K562 (cell line): ENCODE results near the gene MED15. TPM values are rescaled to one million over a fixed set of nuclear protein-coding genes. Genes with fewer than 3 reads are reported as not detected.

Experiments used
- CHAMP1 ChIP-seq: fragments of 450-650 bp; IDR thresholded peaks from 2 replicates; pipeline ENCODE4 v1.6.1; 2016; ENCODE audit warnings: mild to moderate bottlenecking
- MAZ ChIP-seq, 2 experiments: fragments of 450-650 bp in 1 of 2; sonication (generic) in 1 of 2; formaldehyde crosslinking; IDR thresholded peaks in 1 of 2; conservative IDR thresholded peaks in 1 of 2; 2 replicates each; pipeline versions ENCODE4 v1.4.0 to v1.5.0; 2020; ENCODE audit warnings: mild to moderate bottlenecking in 1 of 2, missing genetic modification reagents in 1 of 2
- REST ChIP-seq, 2 experiments: fragments of 450-650 bp; formaldehyde crosslinking in 1 of 2; IDR thresholded peaks; 2 replicates each; pipeline versions ENCODE4 v1.4.0 to v1.6.1; 2014 to 2020; ENCODE audit warnings: mild to moderate bottlenecking in 2 of 2, borderline replicate concordance in 1 of 2, low read depth in 1 of 2
- SMARCB1 ChIP-seq: IDR thresholded peaks from 2 replicates; pipeline ENCODE4 v1.6.1; 2011; ENCODE audit warnings: improper control_type of control experiment, low read depth; ENCODE audit not compliant: insufficient read length
- ZFP30 ChIP-seq: fragments of 250-450 bp; sonication (Bioruptor Pico); IDR thresholded peaks from 2 replicates; pipeline ENCODE4 v1.8.0; 2022; ENCODE audit warnings: moderate library complexity, mild to moderate bottlenecking, inconsistent platforms, borderline replicate concordance
- ZNF165 ChIP-seq: fragments of 250-450 bp; sonication (Bioruptor Pico); IDR thresholded peaks from 2 replicates; pipeline ENCODE4 v1.4.0; 2020; ENCODE audit warnings: borderline replicate concordance
- polyA plus RNA-seq, 8 experiments: library from polyadenylated mRNA; depleted of rRNA in 4 of 8; stranded (reverse) in 5 of 8; unstranded in 3 of 8; fragments of >200 nt; fragmentation: Nextera tagmentation in 2 of 8; fragmentation: Illumina TruSeq in 1 of 8; extraction: Ambion mirVana in 2 of 8; extraction: Trizol in 1 of 8; gene quantifications; 2 replicates each; pipeline versions ENCODE4 v1.2.1 to v1.2.3, GENCODE V29; 2011 to 2014; ENCODE audit warnings: inconsistent platforms in 1 of 8, missing spikeins in 1 of 8
- total RNA-seq, 7 experiments: library from RNA; depleted of rRNA in 6 of 7; stranded (reverse); fragments of >200 nt in 6 of 7; fragmentation: Illumina TruSeq in 2 of 7; extraction: Trizol in 2 of 7; gene quantifications; 2 replicates each; pipeline versions ENCODE4 v1.2.1 to v1.2.3, GENCODE V29; 2011 to 2021; ENCODE audit warnings: low replicate concordance in 1 of 7
- TF ChIP-seq, protein P1 (sequence below), 2 experiments: fragments of 200-800 bp in 1 of 2; sonication (Bioruptor generic) in 1 of 2; sonication (generic) in 1 of 2; formaldehyde crosslinking in 1 of 2; IDR thresholded peaks in 1 of 2; conservative IDR thresholded peaks in 1 of 2; 2 replicates each; pipeline versions ENCODE4 v1.5.0 to v1.6.1; 2016 to 2020; ENCODE audit warnings: missing compliant biosample characterization in 1 of 2, missing genetic modification characterization in 1 of 2, missing genetic modification reagents in 1 of 2
- TF ChIP-seq, protein P2 (sequence below): fragments of 450-650 bp; IDR thresholded peaks from 2 replicates; pipeline ENCODE4 v1.6.1; 2016; ENCODE audit warnings: low read depth, mild to moderate bottlenecking, moderate library complexity
- TF ChIP-seq, protein P3 (sequence below): fragments of 250-450 bp; sonication (Bioruptor Pico); IDR thresholded peaks from 2 replicates; pipeline ENCODE4 v1.8.0; 2022; ENCODE audit warnings: inconsistent platforms, mild to moderate bottlenecking, moderate library complexity, borderline replicate concordance

The MED15 gene
- total and polyA plus RNA-seq, 9 of the 15 experiments (the other 6 are each of a cell fraction or from before 2014, with no cell fraction given): 4.0 to 271 (median 60.1) TPM

GRCh38 chr22:20591660-20592310, 84.4 kb downstream of the MED15 start (continued):
- TF ChIP-seq CHAMP1 (no peak), ZFP30 (CRISPR knock-in tag) (no peak), MAZ (CRISPR knock-in tag; conservative IDR thresholded peaks at IDR 0.05 in 1 of 2, IDR thresholded peaks at IDR 0.05 in 1 of 2) (peak in 1 of 2 experiments; percentile 44; a peak in 2 of 4 replicates), ZNF165 (CRISPR knock-in tag) (0 out of 2 replicates have a peak, but pooled peaks have one; percentile 21), REST (IDR thresholded peaks at IDR 0.05; ENCODE audit: borderline replicate concordance) (no peak), REST (CRISPR knock-in tag; IDR thresholded peaks at IDR 0.05; ENCODE audit: low read depth) (0 out of 2 replicates have a peak, but pooled peaks have one; percentile 20), SMARCB1 (no peak)
- TF ChIP-seq, protein P1, sequence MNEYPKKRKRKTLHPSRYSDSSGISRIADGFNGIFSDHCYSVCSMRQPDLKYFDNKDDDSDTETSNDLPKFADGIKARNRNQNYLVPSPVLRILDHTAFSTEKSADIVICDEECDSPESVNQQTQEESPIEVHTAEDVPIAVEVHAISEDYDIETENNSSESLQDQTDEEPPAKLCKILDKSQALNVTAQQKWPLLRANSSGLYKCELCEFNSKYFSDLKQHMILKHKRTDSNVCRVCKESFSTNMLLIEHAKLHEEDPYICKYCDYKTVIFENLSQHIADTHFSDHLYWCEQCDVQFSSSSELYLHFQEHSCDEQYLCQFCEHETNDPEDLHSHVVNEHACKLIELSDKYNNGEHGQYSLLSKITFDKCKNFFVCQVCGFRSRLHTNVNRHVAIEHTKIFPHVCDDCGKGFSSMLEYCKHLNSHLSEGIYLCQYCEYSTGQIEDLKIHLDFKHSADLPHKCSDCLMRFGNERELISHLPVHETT (CRISPR knock-in tag; conservative IDR thresholded peaks at IDR 0.05 in 1 of 2, IDR thresholded peaks at IDR 0.05 in 1 of 2): 0 out of 4 replicates have a peak, but pooled peaks of 1 of the 2 experiments have one; percentile 11
- TF ChIP-seq, protein P2, sequence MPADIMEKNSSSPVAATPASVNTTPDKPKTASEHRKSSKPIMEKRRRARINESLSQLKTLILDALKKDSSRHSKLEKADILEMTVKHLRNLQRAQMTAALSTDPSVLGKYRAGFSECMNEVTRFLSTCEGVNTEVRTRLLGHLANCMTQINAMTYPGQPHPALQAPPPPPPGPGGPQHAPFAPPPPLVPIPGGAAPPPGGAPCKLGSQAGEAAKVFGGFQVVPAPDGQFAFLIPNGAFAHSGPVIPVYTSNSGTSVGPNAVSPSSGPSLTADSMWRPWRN: no peak
- TF ChIP-seq, protein P3, sequence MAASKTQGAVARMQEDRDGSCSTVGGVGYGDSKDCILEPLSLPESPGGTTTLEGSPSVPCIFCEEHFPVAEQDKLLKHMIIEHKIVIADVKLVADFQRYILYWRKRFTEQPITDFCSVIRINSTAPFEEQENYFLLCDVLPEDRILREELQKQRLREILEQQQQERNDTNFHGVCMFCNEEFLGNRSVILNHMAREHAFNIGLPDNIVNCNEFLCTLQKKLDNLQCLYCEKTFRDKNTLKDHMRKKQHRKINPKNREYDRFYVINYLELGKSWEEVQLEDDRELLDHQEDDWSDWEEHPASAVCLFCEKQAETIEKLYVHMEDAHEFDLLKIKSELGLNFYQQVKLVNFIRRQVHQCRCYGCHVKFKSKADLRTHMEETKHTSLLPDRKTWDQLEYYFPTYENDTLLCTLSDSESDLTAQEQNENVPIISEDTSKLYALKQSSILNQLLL (CRISPR knock-in tag): peak; percentile 17; the same call in 1 of the 2 replicates
- TF ChIP-seq, all 486 proteins: peak for 49
